22Rv1 (cell line): ENCODE data around the gene POGLUT2.

Experiments used
- H3K27ac ChIP-seq: fragments of 450-650 bp; 2 replicates; pipeline ENCODE4 v1.5.1; 2017
- CTCF ChIP-seq: fragments of 450-650 bp; IDR thresholded peaks from 2 replicates; pipeline ENCODE4 v1.5.1; 2017; ENCODE audit warnings: mild to moderate bottlenecking
- ZFX ChIP-seq: fragments of 450-650 bp; IDR thresholded peaks from 2 replicates; pipeline ENCODE4 v1.6.1; 2017; ENCODE audit warnings: antibody characterized with exemption, borderline replicate concordance

The POGLUT2 gene

GRCh38 chr13:102763741-102764140 is 35.0 kb downstream of the POGLUT2 start:
- no peak for TF ChIP-seq CTCF
- no peak for TF ChIP-seq ZFX
- H3K27ac ChIP-seq: no peak overlapping the region

DNA sequence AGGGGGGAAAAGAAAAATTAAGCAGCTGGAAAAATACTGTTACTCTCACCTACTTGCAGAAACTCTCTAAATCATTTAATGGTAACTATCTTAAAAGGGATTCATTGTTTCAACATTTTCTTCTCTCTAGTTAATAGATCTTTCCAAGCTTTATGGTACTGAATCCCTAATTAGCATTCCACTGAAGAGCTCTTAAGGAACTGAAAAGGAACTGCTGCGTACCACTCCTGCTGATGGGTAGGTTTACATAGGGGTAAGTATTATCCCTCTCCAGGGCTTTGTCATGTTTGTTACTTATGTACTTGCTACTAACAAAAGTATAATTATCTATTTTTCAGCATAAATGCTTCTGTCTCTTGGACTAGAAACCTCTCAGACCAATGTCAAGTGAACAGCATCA is 37.7 kb downstream of the POGLUT2 start:
- TF ChIP-seq ZFX (no peak), CTCF (no peak)
- H3K27ac ChIP-seq: no peak overlapping the region

GRCh38 chr13:102758842-102759241 is 39.9 kb downstream of the POGLUT2 start:
- TF ChIP-seq ZFX (no peak), CTCF (no peak)
- H3K27ac ChIP-seq: no peak overlapping the region

GRCh38 chr13:102757006-102757405 is 41.8 kb downstream of the POGLUT2 start:
- no peak overlapping the region for H3K27ac ChIP-seq
- no peak for TF ChIP-seq CTCF
- TF ChIP-seq ZFX: no peak

DNA sequence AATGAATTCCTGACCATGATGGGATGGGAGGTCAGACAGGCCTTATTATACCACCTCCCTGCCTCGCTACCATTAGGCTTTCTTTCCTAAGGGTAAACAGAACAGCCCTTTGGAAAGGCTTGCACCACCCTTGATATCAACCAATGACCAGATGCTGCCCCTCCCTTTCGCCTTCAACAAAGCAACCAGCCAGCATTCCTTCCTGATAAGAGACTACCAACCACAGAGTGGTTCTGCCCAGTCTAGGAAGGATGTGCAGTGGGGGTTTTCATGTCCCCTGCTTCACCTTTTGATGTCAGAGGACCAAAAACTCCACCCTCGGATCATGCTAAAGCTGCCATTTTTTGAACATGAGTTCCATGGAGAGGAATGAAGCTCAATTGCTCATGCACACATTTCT is 46.9 kb downstream of the POGLUT2 start:
- no peak overlapping the region for H3K27ac ChIP-seq
- no peak for TF ChIP-seq CTCF
- no peak for TF ChIP-seq ZFX

GRCh38 chr13:102742506-102742905 is 56.3 kb downstream of the POGLUT2 start:
- TF ChIP-seq CTCF: no peak
- no peak overlapping the region for H3K27ac ChIP-seq

GRCh38 chr13:102742101-102742500 is 56.7 kb downstream of the POGLUT2 start:
- TF ChIP-seq CTCF (no peak), ZFX (no peak)
- H3K27ac ChIP-seq: no peak overlapping the region
